GM12873 (cell line): Measurements from ENCODE around the gene FMNL2.

Experiments used
- TF ChIP-seq, protein P1 (sequence below): IDR thresholded peaks from 2 replicates; pipeline ENCODE4 v1.5.1; 2012; ENCODE audit warnings: low read depth, mild to moderate bottlenecking, moderate library complexity, low read length, control low read depth; ENCODE audit not compliant: insufficient read depth; ENCODE audit errors: missing control alignments

Gene FMNL2

GRCh38 chr2:152606941-152607340 lies 272.0 kb downstream of the FMNL2 start:
- TF ChIP-seq, protein P1, sequence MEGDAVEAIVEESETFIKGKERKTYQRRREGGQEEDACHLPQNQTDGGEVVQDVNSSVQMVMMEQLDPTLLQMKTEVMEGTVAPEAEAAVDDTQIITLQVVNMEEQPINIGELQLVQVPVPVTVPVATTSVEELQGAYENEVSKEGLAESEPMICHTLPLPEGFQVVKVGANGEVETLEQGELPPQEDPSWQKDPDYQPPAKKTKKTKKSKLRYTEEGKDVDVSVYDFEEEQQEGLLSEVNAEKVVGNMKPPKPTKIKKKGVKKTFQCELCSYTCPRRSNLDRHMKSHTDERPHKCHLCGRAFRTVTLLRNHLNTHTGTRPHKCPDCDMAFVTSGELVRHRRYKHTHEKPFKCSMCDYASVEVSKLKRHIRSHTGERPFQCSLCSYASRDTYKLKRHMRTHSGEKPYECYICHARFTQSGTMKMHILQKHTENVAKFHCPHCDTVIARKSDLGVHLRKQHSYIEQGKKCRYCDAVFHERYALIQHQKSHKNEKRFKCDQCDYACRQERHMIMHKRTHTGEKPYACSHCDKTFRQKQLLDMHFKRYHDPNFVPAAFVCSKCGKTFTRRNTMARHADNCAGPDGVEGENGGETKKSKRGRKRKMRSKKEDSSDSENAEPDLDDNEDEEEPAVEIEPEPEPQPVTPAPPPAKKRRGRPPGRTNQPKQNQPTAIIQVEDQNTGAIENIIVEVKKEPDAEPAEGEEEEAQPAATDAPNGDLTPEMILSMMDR, result no peak

DNA sequence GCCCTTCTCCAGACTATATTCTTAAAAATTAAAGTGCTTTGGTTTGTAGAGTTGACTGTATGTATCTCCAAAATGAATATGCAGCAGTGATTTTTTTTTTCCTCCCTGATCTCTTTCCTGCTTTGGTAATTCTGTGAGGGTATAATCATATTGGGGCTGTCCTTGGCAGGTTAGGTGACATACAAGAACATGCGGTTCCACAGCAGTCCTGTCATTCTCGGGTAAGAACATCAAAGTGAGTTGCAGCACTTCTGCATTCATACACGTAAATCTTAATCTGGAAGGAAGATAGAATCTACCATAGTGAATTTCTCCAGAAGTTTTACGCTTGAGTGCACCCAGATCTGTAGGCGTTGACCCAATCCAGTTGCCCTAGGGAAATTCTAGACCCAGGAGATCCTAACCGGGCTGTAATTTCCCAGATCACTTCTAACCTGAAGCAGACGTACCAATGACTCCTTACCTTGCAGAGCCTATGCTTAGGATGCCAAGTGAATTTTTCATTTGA lies 272.9 kb downstream of the FMNL2 start:
- TF ChIP-seq, protein P1, result no peak

DNA sequence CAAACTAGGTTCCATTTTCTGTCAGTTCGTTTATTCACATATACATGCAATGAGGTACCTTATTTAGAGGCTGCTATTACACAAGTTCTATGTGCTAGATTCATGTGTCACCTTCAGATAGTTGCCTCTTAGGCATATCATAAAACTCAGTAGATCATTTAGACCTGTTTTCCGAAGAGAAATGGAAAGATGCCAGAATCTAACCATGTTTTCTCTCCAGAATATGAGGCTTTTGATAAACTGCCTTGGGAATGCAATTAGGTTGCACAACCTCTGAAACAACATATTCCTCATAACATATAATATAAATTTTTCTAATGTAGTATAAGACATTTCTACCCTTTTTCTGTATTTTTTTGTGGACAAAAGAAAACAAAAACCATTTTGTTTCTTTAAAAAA lies 274.2 kb downstream of the FMNL2 start:
- TF ChIP-seq, protein P1, result no peak

GRCh38 chr2:152609699-152610098 lies 274.7 kb downstream of the FMNL2 start:
- TF ChIP-seq, protein P1, result no peak

- TF ChIP-seq, protein P1, result no peak
Measured at GRCh38 chr2:152611458-152612231, 276.7 kb downstream of the FMNL2 start.

DNA sequence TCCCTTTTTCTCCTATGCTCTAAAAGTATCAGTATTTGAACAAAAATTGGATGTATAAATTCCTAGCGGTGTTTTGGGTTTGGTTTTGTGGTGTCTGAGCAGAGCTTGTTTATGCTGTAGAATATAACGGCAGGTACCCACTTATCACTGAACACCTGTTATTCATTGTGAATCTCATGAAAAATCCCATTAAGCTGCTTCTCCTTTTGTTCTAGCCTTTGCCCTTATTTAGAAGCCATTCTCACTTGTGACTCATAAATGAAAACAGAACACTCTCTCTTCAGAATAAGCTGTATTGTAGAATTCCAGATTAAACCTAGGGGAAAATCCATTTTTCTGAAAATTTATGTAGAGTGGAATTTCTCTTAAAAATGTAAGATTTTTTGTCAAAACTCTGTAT lies 278.3 kb downstream of the FMNL2 start:
- TF ChIP-seq, protein P1, result no peak

DNA sequence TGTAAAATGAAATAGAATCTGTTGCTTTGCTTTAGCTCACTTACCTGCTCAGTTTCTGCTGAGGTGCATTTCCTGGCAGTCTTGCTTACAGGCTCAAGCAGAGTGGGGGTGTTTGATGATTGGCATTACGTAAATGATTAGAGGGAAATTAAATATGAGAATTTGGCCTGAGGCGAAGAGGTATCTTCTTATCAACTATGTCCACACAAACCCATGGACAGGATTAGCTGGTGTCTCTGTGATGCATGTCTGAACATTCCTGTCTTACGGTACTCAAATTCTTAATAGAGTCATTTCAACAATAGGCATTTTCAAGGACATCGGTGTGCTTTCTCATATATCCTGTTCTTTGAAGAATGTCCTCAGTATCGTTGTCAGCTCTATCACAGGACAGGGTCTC lies 280.2 kb downstream of the FMNL2 start:
- TF ChIP-seq, protein P1, result no peak
